Sigmoid colon (tissue), 3 donors: ENCODE data around the gene GLIPR1.

Source experiments
- POLR2A ChIP-seq, 2 donors: fragments of 450-650 bp; IDR thresholded peaks; one replicate each; pipeline ENCODE4 v1.6.1; 2016; ENCODE audit warnings: antibody characterized with exemption in 2 of 2, mild to moderate bottlenecking in 2 of 2, moderate library complexity in 2 of 2
- TF ChIP-seq, protein P1 (sequence below), 4 experiments: fragments of 450-650 bp in 3 of 4; fragments of 200-600 bp in 1 of 4; IDR thresholded peaks; one replicate each; pipeline ENCODE4 v1.5.1; 2016 to 2019; ENCODE audit warnings: antibody characterized with exemption in 4 of 4, mild to moderate bottlenecking in 3 of 4, moderate library complexity in 2 of 4

DNA sequence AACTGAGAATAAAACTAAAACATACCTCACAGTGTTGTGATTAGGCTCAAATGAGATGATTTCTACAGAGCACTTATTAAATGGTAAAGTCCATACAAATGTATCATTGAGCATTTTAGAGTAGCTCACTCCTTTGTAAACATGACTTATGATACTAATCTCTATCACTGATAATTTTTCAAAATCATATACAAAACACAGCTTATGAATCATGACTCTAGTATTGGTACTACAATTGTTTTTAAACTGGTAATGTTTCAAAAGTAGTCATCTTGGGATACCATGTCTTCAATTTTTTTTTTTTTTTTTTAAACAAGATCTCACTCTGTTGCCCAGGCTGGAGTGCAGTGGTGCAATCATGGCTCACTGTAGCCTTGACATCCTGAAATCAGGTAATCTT is 70.9 kb downstream of the GLIPR1 start:
- TF ChIP-seq, protein P1, sequence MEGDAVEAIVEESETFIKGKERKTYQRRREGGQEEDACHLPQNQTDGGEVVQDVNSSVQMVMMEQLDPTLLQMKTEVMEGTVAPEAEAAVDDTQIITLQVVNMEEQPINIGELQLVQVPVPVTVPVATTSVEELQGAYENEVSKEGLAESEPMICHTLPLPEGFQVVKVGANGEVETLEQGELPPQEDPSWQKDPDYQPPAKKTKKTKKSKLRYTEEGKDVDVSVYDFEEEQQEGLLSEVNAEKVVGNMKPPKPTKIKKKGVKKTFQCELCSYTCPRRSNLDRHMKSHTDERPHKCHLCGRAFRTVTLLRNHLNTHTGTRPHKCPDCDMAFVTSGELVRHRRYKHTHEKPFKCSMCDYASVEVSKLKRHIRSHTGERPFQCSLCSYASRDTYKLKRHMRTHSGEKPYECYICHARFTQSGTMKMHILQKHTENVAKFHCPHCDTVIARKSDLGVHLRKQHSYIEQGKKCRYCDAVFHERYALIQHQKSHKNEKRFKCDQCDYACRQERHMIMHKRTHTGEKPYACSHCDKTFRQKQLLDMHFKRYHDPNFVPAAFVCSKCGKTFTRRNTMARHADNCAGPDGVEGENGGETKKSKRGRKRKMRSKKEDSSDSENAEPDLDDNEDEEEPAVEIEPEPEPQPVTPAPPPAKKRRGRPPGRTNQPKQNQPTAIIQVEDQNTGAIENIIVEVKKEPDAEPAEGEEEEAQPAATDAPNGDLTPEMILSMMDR (IDR thresholded peaks at IDR 0.05), result no peak
- no peak for TF ChIP-seq POLR2A (IDR thresholded peaks at IDR 0.05)
